ENCODE data around the gene KDM6B. TPM values are rescaled to one million over a fixed set of nuclear protein-coding genes. Genes with fewer than 3 reads are reported as not detected.

The KDM6B gene
- total and polyA plus RNA-seq, 4 donors, result 2.5 to 11.5 (median 3.3) TPM

- peak overlapping the region in 1 of 2 donors; percentile 9 for H3K9ac ChIP-seq (ENCODE audit: low read depth in 1 of 2, low read length in 2 of 2)
- no peak for DNase-seq (ENCODE audit: low spot score)
- peaks cover 2 to 64% (median 45%) of the 10 kb centered on the region in 4 donors for H3K4me1 ChIP-seq (ENCODE audit: control insufficient read depth in 4 of 4, insufficient read depth in 4 of 4, low read length in 3 of 4)
- TF ChIP-seq FOXA1 (IDR thresholded peaks at IDR 0.05), result no peak
- TF ChIP-seq TAF1 (conservative IDR thresholded peaks at IDR 0.05), result no peak
- no peak for TF ChIP-seq FOXA2 (IDR thresholded peaks at IDR 0.05)
- TF ChIP-seq, protein P1, sequence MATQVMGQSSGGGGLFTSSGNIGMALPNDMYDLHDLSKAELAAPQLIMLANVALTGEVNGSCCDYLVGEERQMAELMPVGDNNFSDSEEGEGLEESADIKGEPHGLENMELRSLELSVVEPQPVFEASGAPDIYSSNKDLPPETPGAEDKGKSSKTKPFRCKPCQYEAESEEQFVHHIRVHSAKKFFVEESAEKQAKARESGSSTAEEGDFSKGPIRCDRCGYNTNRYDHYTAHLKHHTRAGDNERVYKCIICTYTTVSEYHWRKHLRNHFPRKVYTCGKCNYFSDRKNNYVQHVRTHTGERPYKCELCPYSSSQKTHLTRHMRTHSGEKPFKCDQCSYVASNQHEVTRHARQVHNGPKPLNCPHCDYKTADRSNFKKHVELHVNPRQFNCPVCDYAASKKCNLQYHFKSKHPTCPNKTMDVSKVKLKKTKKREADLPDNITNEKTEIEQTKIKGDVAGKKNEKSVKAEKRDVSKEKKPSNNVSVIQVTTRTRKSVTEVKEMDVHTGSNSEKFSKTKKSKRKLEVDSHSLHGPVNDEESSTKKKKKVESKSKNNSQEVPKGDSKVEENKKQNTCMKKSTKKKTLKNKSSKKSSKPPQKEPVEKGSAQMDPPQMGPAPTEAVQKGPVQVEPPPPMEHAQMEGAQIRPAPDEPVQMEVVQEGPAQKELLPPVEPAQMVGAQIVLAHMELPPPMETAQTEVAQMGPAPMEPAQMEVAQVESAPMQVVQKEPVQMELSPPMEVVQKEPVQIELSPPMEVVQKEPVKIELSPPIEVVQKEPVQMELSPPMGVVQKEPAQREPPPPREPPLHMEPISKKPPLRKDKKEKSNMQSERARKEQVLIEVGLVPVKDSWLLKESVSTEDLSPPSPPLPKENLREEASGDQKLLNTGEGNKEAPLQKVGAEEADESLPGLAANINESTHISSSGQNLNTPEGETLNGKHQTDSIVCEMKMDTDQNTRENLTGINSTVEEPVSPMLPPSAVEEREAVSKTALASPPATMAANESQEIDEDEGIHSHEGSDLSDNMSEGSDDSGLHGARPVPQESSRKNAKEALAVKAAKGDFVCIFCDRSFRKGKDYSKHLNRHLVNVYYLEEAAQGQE (IDR thresholded peaks at IDR 0.05), result no peak
- TF ChIP-seq HNF4A (conservative IDR thresholded peaks at IDR 0.05), result no peak
- no peaks in the 10 kb centered on the region for H3K36me3 ChIP-seq (ENCODE audit: control insufficient read depth in 4 of 4, insufficient read depth in 3 of 4, low read depth in 1 of 4, low read length in 3 of 4)
- H3K9me3 ChIP-seq (ENCODE audit: control insufficient read depth in 4 of 4, low read length in 3 of 4), result no peaks in the 10 kb centered on the region
- 74% methylated on average over 1 of the region's 1 CpG for WGBS
- H3K4me3 ChIP-seq (ENCODE audit: low read depth in 1 of 3, low read length in 3 of 3), result peak overlapping the region in 1 of 3 donors; percentile 66
- peak overlapping the region; percentile 99 to 100 for H3K27ac ChIP-seq (ENCODE audit: low read depth in 1 of 2, low read length in 2 of 2)
- no peaks in the 10 kb centered on the region for H3K27me3 ChIP-seq (ENCODE audit: control insufficient read depth in 4 of 4, insufficient read depth in 4 of 4, low read length in 3 of 4)
Measured at GRCh38 chr17:7840875-7841274, 6.9 kb downstream of the KDM6B start.

GRCh38 chr17:7841396-7841914, 7.4 kb downstream of the KDM6B start:
- 3% methylated on average over 34 of the region's 34 CpGs for WGBS

DNA sequence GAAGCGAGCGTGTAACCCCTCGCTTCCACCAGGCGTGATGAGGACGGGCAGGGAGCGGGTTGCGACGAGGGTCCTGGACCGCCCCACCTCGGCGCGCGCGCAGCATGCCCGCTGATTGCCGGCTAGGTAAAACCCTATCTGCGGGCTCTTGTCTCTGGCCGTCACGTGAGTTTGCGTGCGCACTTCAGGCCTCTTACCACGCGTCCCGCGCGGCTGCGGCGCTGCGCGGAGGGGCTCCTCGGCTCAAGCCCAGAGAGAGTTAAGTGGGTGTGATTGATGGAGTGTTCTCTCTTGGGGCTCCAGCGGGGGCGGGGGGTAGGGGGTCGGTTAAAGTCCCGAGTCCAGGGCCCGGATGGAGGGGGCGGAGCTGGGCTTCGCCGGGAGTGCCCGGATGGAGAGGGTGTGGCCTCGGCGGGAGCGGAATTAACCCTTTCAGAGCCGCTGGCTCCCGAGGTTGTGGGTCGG, 7.9 kb downstream of the KDM6B start:
- peaks cover 0 to 7% (median 3%) of the 10 kb centered on the region in 4 donors for H3K36me3 ChIP-seq (ENCODE audit: control insufficient read depth in 4 of 4, insufficient read depth in 3 of 4, low read depth in 1 of 4, low read length in 3 of 4)
- H3K4me3 ChIP-seq (ENCODE audit: low read depth in 1 of 3, low read length in 3 of 3), result peak overlapping the region; percentile 66 to 94 (median 79)
- H3K4me1 ChIP-seq (ENCODE audit: control insufficient read depth in 4 of 4, insufficient read depth in 4 of 4, low read length in 3 of 4), result peaks cover 2 to 59% (median 42%) of the 10 kb centered on the region in 4 donors
- peak overlapping the region; percentile 99 to 100 for H3K27ac ChIP-seq (ENCODE audit: low read depth in 1 of 2, low read length in 2 of 2)
- no peaks in the 10 kb centered on the region for H3K27me3 ChIP-seq (ENCODE audit: control insufficient read depth in 4 of 4, insufficient read depth in 4 of 4, low read length in 3 of 4)
- peak overlapping the region; percentile 96 to 100 for H3K9ac ChIP-seq (ENCODE audit: low read depth in 1 of 2, low read length in 2 of 2)
- DNase-seq (ENCODE audit: low spot score), result peak; percentile 92
- WGBS, result under 1% methylated on average over 46 of the region's 46 CpGs
- H3K9me3 ChIP-seq (ENCODE audit: control insufficient read depth in 4 of 4, low read length in 3 of 4), result no peaks in the 10 kb centered on the region
- TF ChIP-seq FOXA2 (IDR thresholded peaks at IDR 0.05), result no peak
- no peak for TF ChIP-seq FOXA1 (IDR thresholded peaks at IDR 0.05)
- peak; percentile 67 to 78 for TF ChIP-seq HNF4A (conservative IDR thresholded peaks at IDR 0.05)
- TF ChIP-seq YY1 (IDR thresholded peaks at IDR 0.05), result no peak
- TF ChIP-seq, protein P2, sequence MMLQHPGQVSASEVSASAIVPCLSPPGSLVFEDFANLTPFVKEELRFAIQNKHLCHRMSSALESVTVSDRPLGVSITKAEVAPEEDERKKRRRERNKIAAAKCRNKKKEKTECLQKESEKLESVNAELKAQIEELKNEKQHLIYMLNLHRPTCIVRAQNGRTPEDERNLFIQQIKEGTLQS (IDR thresholded peaks at IDR 0.05), result no peak
- TF ChIP-seq EGR1 (IDR thresholded peaks at IDR 0.05; ENCODE audit: low read depth in 2 of 2), result peak; percentile 62 to 91
- no peak for TF ChIP-seq HNF4G (IDR thresholded peaks at IDR 0.05)
- TF ChIP-seq RAD21 (IDR thresholded peaks at IDR 0.05), result no peak
- TF ChIP-seq, protein P3, sequence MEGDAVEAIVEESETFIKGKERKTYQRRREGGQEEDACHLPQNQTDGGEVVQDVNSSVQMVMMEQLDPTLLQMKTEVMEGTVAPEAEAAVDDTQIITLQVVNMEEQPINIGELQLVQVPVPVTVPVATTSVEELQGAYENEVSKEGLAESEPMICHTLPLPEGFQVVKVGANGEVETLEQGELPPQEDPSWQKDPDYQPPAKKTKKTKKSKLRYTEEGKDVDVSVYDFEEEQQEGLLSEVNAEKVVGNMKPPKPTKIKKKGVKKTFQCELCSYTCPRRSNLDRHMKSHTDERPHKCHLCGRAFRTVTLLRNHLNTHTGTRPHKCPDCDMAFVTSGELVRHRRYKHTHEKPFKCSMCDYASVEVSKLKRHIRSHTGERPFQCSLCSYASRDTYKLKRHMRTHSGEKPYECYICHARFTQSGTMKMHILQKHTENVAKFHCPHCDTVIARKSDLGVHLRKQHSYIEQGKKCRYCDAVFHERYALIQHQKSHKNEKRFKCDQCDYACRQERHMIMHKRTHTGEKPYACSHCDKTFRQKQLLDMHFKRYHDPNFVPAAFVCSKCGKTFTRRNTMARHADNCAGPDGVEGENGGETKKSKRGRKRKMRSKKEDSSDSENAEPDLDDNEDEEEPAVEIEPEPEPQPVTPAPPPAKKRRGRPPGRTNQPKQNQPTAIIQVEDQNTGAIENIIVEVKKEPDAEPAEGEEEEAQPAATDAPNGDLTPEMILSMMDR (IDR thresholded peaks at IDR 0.05; ENCODE audit: low read depth, low read length, missing input control), result peak; percentile 1

More at GRCh38 chr17:7841396-7841914, 7.4 kb downstream of the KDM6B start:
- Histone ChIP-seq H3K4me3 (ENCODE audit: low read depth in 1 of 3, low read length in 3 of 3) (peak overlapping the region; percentile 66 to 94 (median 79)), H3K27ac (ENCODE audit: low read depth in 1 of 2, low read length in 2 of 2) (peak overlapping the region; percentile 99 to 100), H3K27me3 (ENCODE audit: control insufficient read depth in 4 of 4, insufficient read depth in 4 of 4, low read length in 3 of 4) (no peaks in the 10 kb centered on the region), H3K9ac (ENCODE audit: low read depth in 1 of 2, low read length in 2 of 2) (peak overlapping the region; percentile 9 to 80), H3K36me3 (ENCODE audit: control insufficient read depth in 4 of 4, insufficient read depth in 3 of 4, low read depth in 1 of 4, low read length in 3 of 4) (peaks cover 0 to 2% (median 2%) of the 10 kb centered on the region in 4 donors), H3K9me3 (ENCODE audit: control insufficient read depth in 4 of 4, low read length in 3 of 4) (no peaks in the 10 kb centered on the region), H3K4me1 (ENCODE audit: control insufficient read depth in 4 of 4, insufficient read depth in 4 of 4, low read length in 3 of 4) (peaks cover 2 to 61% (median 43%) of the 10 kb centered on the region in 4 donors)
- TF ChIP-seq, protein P4, sequence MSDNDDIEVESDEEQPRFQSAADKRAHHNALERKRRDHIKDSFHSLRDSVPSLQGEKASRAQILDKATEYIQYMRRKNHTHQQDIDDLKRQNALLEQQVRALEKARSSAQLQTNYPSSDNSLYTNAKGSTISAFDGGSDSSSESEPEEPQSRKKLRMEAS (IDR thresholded peaks at IDR 0.05), result peak; percentile 39
- TF ChIP-seq RAD21 (IDR thresholded peaks at IDR 0.05) (peak in 1 of 2 donors; percentile 52), ZBTB33 (IDR thresholded peaks at IDR 0.05) (no peak), SP1 (IDR thresholded peaks at IDR 0.05) (peak; percentile 5)
- DNase-seq (ENCODE audit: low spot score), result peak; percentile 67

All from liver (tissue), 9 donors.